Endothelial cell of hepatic sinusoid (primary cell): ENCODE measurements around the gene POLDIP2.

Experiments used
- in situ Hi-C: cut with HindIII; loops from 2 replicates; pipeline ENCODE4 v1.10.0; 2017; ENCODE audit warnings: low sequenced_read_pairs

The POLDIP2 gene

DNA sequence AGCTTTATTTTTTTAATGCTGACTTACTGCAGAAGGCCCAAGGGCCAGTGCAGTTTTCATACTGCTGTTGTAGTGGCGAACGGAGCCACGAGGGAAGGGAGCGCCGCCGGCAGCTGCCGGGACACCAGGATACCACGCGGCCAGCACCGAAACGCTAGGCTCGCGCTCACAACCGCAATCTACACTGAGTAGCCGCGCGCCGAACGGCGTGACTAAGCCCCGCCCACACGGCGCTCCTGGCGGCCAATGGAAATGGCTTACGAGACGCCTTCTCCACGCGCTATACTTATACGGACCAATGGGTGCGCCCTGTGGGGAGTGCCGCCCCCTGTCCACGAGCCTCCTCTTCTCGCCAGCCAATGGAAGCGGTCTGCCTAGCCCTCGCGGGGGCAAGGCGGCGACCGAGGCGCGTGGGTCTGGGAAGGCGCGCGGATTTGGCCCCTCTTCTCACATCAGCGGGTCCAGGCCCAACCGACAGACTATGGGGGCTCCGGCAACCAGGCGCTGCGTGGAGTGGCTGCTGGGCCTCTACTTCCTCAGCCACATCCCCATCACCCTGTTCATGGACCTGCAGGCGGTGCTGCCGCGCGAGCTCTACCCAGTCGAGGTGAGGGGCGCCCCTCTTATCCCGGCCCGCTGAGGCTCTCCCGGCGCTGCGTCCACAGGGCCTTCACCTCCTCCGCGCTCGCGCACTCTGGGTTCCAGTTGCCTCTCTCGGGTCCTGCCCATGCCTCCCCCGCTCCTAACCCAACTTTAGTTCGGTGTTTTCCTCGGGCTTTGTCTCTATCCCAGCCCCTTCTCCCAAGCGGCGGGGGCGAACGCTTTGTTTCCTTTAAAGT is 38.3 kb downstream of the POLDIP2 start, which contains the start of gene TMEM97:
TSS of gene TMEM97 (plus strand) at position 442 of the 839 bp plus-strand sequence. CDS start at position 482, 40 bp downstream.
- in situ Hi-C loops, result loop anchor here (5.0 kb wide), 1 partner anchor 38 kb away; the partner anchor contains the start of gene POLDIP2

DNA sequence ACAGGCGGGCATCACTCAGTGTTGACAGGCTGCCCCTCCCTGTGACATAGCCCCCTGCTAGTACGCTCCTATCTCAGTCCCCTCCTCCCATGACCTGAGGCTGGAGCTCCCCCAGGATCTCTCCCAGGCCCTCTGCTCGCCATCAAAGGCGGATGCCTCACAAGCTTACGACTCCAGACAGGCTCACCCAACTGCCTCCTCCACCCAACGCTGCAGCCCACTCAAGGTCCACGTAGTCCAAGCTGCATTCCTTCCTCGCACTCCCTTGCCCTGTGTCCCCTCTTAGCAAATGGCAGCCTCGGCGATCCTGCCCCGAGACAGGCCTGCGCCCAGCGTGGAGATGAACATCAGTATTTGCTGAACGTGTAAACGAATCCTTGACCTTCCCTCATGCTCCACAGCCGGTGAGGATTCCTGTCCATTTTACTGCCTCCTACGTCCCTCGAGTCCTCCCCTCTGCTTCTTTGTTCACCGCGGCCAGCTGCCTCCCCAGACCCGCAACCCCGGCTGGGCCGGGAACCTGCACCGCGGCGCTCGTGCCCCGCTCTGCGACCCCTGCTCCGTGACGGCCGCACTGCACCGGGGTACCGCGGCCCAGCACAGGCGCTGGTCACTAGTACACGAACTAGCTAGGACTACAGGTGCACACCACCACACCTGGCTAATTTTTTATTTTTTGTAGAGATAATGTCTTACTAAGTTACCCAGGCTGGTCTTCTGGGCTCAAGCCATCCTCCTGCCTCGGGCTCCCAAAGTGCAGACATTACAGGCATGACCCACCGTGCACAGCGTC is 39.2 kb downstream of the POLDIP2 start:
- in situ Hi-C loops, result loop anchor here (5.0 kb wide), 1 partner anchor 39 kb away; the partner anchor contains the start of gene POLDIP2

DNA sequence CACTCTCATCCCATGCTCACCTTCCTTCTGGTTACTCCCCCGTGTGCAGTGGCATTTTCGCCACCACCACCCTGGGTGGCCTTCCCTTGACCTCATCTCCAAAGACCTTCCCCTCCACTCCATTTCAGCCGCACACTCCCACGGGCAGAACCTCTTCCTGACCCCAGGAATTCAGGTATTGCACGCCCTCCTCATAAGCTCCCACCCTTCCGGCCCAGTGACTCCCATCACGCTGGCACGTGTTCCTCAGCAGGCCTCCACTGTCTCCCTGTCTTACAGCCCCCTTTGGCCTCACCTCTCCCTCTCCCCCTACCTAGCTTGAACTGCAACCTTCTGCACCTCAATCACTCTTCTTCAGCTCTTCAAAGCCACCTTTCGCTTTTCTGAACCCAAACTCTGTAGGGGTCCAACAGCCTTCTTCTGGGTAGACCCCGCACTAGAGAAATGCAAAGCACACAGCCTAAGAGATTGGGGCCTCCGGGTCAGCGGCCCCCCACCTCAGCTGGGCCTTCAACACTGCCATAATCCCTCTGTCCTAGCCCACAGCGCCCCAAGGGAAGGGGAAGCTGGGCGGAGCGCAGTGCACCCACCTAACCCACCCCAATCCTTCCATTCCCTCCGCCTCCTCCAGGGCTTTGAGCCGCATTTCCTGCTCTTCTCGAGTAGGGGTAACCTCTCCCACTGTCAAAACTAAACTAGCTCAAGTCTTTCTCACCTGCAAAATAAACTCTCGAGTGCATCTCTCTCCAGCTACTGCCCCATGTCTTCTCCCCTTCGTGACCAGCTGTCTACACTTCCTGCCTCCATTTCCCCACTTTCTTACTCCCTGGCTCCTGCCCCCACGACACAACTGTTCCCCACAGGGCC is 40.0 kb downstream of the POLDIP2 start:
- in situ Hi-C loops, result loop anchor here (5.0 kb wide), 1 partner anchor 40 kb away; the partner anchor contains the start of gene POLDIP2

DNA sequence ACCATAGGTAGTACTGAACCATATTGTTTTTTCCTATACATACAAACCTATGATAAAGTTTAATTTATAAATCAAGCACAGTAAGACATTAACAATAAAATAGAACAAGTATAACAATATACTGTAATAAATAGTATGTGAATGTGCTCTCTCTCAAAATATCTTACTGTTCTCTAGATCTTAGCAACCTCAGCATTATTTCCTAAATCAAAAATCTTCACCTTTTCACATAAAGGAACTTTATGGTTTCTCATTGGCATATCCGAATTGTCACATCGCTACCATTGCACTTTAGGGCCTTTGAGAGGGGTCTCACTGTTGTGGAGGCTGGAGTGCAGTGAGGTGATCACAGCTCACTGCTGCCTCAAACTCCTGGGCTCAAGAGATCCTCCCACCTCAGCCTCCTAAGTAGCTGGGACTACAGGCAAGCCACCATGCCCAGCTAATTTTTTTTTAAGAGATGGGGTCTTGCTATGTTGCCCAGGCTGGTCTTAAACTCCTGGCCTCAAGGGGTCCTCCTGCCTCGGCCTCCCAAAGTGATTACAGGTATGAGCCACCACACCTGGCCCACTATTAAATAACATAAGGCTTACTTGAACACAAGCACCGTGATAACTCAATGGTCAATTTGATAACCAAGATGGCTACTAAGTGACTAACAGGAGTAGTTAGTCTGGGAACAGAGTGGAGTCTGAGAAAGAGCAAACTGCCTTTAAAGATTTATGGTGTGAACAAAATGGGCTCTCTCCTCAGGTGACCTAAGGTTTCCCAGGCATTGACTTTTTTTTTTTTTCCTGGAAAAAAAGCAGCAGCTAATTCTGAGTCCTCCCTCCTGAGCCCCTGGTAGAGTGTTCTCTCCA is 41.3 kb downstream of the POLDIP2 start:
- in situ Hi-C loops, result loop anchor here (5.0 kb wide), 1 partner anchor 41 kb away; the partner anchor contains the start of gene POLDIP2

DNA sequence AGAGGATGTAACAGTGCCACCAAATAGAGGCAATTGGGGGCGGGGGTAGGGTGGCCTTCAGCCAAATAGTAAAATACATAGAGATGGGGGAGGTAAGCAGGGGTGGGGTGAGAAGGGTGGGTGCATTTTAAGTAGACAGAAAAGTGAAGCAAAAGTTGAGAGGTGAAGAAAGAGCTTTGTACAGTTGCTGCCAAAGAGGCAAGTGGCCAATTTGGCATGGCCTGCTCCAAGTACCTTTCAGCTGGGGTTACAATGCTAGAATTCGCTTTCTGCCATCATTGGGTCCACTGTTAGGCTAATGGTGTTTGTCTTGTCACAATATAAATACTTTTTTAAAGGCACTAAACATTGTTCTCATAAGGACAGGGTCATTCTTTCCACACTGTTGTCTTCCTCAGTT is 43.5 kb downstream of the POLDIP2 start:
- in situ Hi-C loops, result no loop called here

DNA sequence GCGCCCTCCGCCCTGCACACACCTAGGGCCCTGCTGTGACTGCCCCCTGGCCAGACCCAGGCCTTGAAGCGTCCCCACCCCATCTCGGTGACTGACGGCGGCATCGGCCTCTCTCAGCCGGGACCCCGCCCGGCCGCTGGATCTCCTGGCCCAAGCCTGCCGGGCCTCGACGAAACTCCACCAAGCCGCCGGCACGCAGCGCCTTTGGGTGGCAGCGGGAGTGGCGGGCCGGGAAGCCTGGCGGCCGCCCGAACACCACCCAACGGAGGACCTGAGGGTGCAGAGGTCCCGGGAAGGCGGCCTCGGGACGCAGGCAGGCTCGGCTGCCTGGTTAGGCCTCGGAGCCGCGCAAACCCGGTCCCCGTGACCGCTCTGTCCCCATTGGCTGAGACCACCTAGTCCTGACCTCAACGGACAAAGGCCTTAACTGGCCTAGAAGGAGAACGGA is 50.3 kb downstream of the POLDIP2 start:
- in situ Hi-C loops, result no loop called here

DNA sequence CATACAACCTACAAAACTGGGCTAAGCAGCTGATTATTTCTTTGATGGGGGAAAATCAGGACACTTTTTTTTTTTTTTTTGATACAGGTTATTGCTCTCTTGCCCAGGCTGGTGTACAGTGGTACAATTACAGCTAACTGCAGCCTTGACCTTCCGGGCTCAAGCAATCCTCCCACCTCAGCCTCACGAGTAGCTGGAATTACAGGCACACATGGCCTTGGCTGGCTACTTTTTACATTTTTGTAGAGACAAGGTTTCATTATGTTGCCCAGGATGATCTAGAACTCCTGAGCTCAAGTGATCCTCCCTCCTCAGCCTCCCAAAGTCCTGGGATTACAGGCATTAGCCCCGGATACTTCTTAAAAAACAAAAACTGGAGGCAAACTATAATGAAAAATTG is 58.9 kb downstream of the POLDIP2 start:
- in situ Hi-C loops, result loop anchor here (25.0 kb wide), 2 partner anchors 111 to 511 kb away; no protein-coding TSS in a partner anchor
